H1 (cell line): ENCODE measurements around the gene ZNF548. TPM values are rescaled to one million over a fixed set of nuclear protein-coding genes. Genes with fewer than 3 reads are reported as not detected.

ENCODE experiments used
- CBX8 ChIP-seq: fragments of 300-800, 300-1000 bp; sonication (generic); IDR thresholded peaks from 2 replicates; pipeline ENCODE4 v1.7.1; 2016; ENCODE audit warnings: low read depth, low read length, borderline replicate concordance
- CTBP2 ChIP-seq: IDR thresholded peaks from 2 replicates; pipeline ENCODE4 v1.7.0; 2011; ENCODE audit warnings: borderline replicate concordance, mild to moderate bottlenecking, moderate library complexity, mixed read lengths, low read length; ENCODE audit not compliant: insufficient read depth, insufficient read length
- RFX5 ChIP-seq: IDR thresholded peaks from 2 replicates; pipeline ENCODE4 v1.6.1; 2011; ENCODE audit warnings: low read depth, low read length, improper control_type of control experiment, borderline replicate concordance
- polyA plus RNA-seq, 7 experiments: library from polyadenylated mRNA; depleted of rRNA in 3 of 7; stranded (reverse) in 5 of 7; unstranded in 2 of 7; fragments of >200 nt in 5 of 7; fragments of 200-250 nt in 2 of 7; gene quantifications; 1 replicate in 5 of 7; 2 replicates in 1 of 7; 4 replicates in 1 of 7; pipeline versions ENCODE4 v1.2.1 to v1.2.3, GENCODE V29; 2011 to 2013; ENCODE audit warnings: missing spikeins in 2 of 7, mixed read lengths in 2 of 7
- total RNA-seq: library from RNA; stranded (reverse); fragmentation: NEBNext Ultra II Directional; extraction: Animal tissue kit (Norgen Biotek cat#: 25700); gene quantifications from 2 replicates; pipeline ENCODE4 v1.2.1, GENCODE V29; 2021

Gene ZNF548
- total and polyA plus RNA-seq, 2 of the 8 experiments (the other 6 are each of a cell fraction or from before 2014, with no cell fraction given) = 7.4 to 9.9 TPM

DNA sequence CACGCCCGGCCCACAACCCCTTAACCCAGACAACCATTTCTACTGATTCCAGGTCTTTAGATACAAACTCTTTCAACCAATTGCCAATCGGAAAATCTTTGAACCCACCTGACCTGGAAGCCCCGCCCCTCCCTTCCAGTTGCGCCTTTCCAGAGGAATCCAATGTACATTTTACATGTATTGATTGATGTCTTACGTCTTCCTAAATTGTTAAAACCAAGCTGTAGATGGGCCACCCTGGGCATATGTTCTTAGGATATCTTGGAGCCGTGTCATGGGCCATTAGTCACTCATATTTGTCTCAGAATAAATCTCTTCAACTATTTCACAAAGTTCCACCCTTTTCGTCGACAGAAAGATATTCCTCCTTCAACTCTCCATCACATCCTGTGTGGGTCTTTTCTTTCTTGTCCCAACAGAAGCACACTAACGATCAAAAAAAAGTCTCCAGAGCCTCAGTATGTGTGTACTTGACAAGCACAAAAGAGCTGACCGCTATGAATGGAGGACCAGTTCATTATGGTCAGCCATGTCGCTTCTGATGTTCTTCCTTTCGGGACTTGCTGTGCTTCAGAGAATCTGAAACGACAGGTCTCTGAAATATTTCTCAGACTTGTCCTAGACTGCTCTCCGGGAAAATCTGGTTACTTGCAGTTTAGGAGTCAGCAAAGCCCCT is 44.9 kb downstream of the ZNF548 start (continued):
- TF ChIP-seq RFX5 (no peak), CBX8 (no peak), CTBP2 (no peak)
